ENCODE results near the gene MICB. TPM values are rescaled to one million over a fixed set of nuclear protein-coding genes. Genes with fewer than 3 reads are reported as not detected.

MICB gene
- total and polyA plus RNA-seq, 4 donors: 0.19 to 4.9 (median 1.2) TPM

- H3K4me3 ChIP-seq (ENCODE audit: low read depth in 1 of 3, low read length in 3 of 3): no peak overlapping the region
- TF ChIP-seq, protein P1, sequence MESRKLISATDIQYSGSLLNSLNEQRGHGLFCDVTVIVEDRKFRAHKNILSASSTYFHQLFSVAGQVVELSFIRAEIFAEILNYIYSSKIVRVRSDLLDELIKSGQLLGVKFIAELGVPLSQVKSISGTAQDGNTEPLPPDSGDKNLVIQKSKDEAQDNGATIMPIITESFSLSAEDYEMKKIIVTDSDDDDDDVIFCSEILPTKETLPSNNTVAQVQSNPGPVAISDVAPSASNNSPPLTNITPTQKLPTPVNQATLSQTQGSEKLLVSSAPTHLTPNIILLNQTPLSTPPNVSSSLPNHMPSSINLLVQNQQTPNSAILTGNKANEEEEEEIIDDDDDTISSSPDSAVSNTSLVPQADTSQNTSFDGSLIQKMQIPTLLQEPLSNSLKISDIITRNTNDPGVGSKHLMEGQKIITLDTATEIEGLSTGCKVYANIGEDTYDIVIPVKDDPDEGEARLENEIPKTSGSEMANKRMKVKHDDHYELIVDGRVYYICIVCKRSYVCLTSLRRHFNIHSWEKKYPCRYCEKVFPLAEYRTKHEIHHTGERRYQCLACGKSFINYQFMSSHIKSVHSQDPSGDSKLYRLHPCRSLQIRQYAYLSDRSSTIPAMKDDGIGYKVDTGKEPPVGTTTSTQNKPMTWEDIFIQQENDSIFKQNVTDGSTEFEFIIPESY (IDR thresholded peaks at IDR 0.05): no peak
- no peaks in the 10 kb centered on the region for H3K36me3 ChIP-seq (ENCODE audit: control insufficient read depth in 4 of 4, insufficient read depth in 3 of 4, low read depth in 1 of 4, low read length in 3 of 4)
- H3K9ac ChIP-seq (ENCODE audit: low read depth in 1 of 2, low read length in 2 of 2): no peak overlapping the region
- H3K4me1 ChIP-seq (ENCODE audit: control insufficient read depth in 4 of 4, insufficient read depth in 4 of 4, low read length in 3 of 4): peaks cover 3 to 19% (median 11%) of the 10 kb centered on the region in 4 donors
- WGBS: 92% methylated on average over 2 of the region's 2 CpGs
- no peaks in the 10 kb centered on the region for H3K9me3 ChIP-seq (ENCODE audit: control insufficient read depth in 4 of 4, low read length in 3 of 4)
- H3K27ac ChIP-seq (ENCODE audit: low read depth in 1 of 2, low read length in 2 of 2): no peak overlapping the region
- DNase-seq (ENCODE audit: low spot score): no peak
- H3K27me3 ChIP-seq (ENCODE audit: control insufficient read depth in 4 of 4, insufficient read depth in 4 of 4, low read length in 3 of 4): no peaks in the 10 kb centered on the region
Observed at GRCh38 chr6:31468311-31468710, 29.6 kb upstream of the MICB start.

- H3K9me3 ChIP-seq (ENCODE audit: control insufficient read depth in 4 of 4, low read length in 3 of 4): no peaks in the 10 kb centered on the region
- no peaks in the 10 kb centered on the region for H3K27me3 ChIP-seq (ENCODE audit: control insufficient read depth in 4 of 4, insufficient read depth in 4 of 4, low read length in 3 of 4)
- no peak for DNase-seq (ENCODE audit: low spot score)
- H3K27ac ChIP-seq (ENCODE audit: low read depth in 1 of 2, low read length in 2 of 2): no peak overlapping the region
- peaks cover 0 to 2% (median 0%) of the 10 kb centered on the region in 4 donors for H3K4me1 ChIP-seq (ENCODE audit: control insufficient read depth in 4 of 4, insufficient read depth in 4 of 4, low read length in 3 of 4)
- 76% methylated on average over 2 of the region's 2 CpGs for WGBS
- H3K36me3 ChIP-seq (ENCODE audit: control insufficient read depth in 4 of 4, insufficient read depth in 3 of 4, low read depth in 1 of 4, low read length in 3 of 4): no peaks in the 10 kb centered on the region
- no peak overlapping the region for H3K4me3 ChIP-seq (ENCODE audit: low read depth in 1 of 3, low read length in 3 of 3)
- no peak overlapping the region for H3K9ac ChIP-seq (ENCODE audit: low read depth in 1 of 2, low read length in 2 of 2)
- no peak for TF ChIP-seq CTCF (IDR thresholded peaks at IDR 0.05; ENCODE audit: low read depth, low read length, missing input control)
- no peak for TF ChIP-seq HNF4G (IDR thresholded peaks at IDR 0.05)
- TF ChIP-seq FOXA1 (IDR thresholded peaks at IDR 0.05): no peak
- TF ChIP-seq RXRA (IDR thresholded peaks at IDR 0.05): no peak
- TF ChIP-seq HNF4A (conservative IDR thresholded peaks at IDR 0.05): no peak
- no peak for TF ChIP-seq JUND (IDR thresholded peaks at IDR 0.05)
- no peak for TF ChIP-seq ATF3 (IDR thresholded peaks at IDR 0.05)
- no peak for TF ChIP-seq GABPA (IDR thresholded peaks at IDR 0.05 in 1 of 2, conservative IDR thresholded peaks at IDR 0.05 in 1 of 2)
Observed at GRCh38 chr6:31470801-31471200, 27.1 kb upstream of the MICB start.

DNA sequence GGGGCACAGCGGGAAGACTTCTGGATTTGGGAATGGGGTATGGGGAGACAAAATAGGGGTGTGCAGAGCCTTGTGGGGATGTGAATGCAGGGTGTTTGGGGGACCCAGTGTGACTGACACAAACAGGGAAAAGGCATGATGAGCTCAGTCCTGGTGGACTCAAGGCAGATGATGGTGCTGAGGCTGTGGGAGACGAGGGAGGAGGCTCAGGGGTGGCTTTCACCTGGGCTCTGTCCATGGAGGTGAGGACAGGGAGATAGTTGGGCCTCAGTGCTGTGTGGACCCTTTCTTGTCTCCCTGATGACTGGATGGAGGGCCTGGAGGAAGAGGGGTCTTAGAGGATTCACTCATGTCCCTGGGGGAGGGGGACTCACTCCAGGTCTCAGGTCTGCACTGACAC, 26.2 kb upstream of the MICB start:
- Histone ChIP-seq H3K4me1 (ENCODE audit: control insufficient read depth in 4 of 4, insufficient read depth in 4 of 4, low read length in 3 of 4) (peaks cover 0 to 2% (median 0%) of the 10 kb centered on the region in 4 donors), H3K9me3 (ENCODE audit: control insufficient read depth in 4 of 4, low read length in 3 of 4) (no peaks in the 10 kb centered on the region), H3K4me3 (ENCODE audit: low read depth in 1 of 3, low read length in 3 of 3) (no peak overlapping the region), H3K36me3 (ENCODE audit: control insufficient read depth in 4 of 4, insufficient read depth in 3 of 4, low read depth in 1 of 4, low read length in 3 of 4) (no peaks in the 10 kb centered on the region), H3K9ac (ENCODE audit: low read depth in 1 of 2, low read length in 2 of 2) (no peak overlapping the region), H3K27ac (ENCODE audit: low read depth in 1 of 2, low read length in 2 of 2) (no peak overlapping the region), H3K27me3 (ENCODE audit: control insufficient read depth in 4 of 4, insufficient read depth in 4 of 4, low read length in 3 of 4) (no peaks in the 10 kb centered on the region)
- no peak for TF ChIP-seq EGR1 (IDR thresholded peaks at IDR 0.05; ENCODE audit: low read depth in 2 of 2)
- TF ChIP-seq YY1 (IDR thresholded peaks at IDR 0.05): no peak
- TF ChIP-seq FOXA1 (IDR thresholded peaks at IDR 0.05): no peak
- TF ChIP-seq HNF4G (IDR thresholded peaks at IDR 0.05): no peak
- TF ChIP-seq CTCF (IDR thresholded peaks at IDR 0.05; ENCODE audit: low read depth, low read length, missing input control): no peak
- no peak for TF ChIP-seq RAD21 (IDR thresholded peaks at IDR 0.05)
- TF ChIP-seq HNF4A (conservative IDR thresholded peaks at IDR 0.05): no peak
- TF ChIP-seq, protein P2, sequence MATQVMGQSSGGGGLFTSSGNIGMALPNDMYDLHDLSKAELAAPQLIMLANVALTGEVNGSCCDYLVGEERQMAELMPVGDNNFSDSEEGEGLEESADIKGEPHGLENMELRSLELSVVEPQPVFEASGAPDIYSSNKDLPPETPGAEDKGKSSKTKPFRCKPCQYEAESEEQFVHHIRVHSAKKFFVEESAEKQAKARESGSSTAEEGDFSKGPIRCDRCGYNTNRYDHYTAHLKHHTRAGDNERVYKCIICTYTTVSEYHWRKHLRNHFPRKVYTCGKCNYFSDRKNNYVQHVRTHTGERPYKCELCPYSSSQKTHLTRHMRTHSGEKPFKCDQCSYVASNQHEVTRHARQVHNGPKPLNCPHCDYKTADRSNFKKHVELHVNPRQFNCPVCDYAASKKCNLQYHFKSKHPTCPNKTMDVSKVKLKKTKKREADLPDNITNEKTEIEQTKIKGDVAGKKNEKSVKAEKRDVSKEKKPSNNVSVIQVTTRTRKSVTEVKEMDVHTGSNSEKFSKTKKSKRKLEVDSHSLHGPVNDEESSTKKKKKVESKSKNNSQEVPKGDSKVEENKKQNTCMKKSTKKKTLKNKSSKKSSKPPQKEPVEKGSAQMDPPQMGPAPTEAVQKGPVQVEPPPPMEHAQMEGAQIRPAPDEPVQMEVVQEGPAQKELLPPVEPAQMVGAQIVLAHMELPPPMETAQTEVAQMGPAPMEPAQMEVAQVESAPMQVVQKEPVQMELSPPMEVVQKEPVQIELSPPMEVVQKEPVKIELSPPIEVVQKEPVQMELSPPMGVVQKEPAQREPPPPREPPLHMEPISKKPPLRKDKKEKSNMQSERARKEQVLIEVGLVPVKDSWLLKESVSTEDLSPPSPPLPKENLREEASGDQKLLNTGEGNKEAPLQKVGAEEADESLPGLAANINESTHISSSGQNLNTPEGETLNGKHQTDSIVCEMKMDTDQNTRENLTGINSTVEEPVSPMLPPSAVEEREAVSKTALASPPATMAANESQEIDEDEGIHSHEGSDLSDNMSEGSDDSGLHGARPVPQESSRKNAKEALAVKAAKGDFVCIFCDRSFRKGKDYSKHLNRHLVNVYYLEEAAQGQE (IDR thresholded peaks at IDR 0.05): no peak
- TF ChIP-seq GABPA (IDR thresholded peaks at IDR 0.05 in 1 of 2, conservative IDR thresholded peaks at IDR 0.05 in 1 of 2): no peak
- no peak for TF ChIP-seq RXRA (IDR thresholded peaks at IDR 0.05)
- TF ChIP-seq SP1 (IDR thresholded peaks at IDR 0.05): no peak
- TF ChIP-seq NR2F2 (IDR thresholded peaks at IDR 0.05): no peak
- TF ChIP-seq FOXA2 (IDR thresholded peaks at IDR 0.05): no peak
- no peak for DNase-seq (ENCODE audit: low spot score)
- 90% methylated on average over 2 of the region's 2 CpGs for WGBS
